DND-41 (cell line): ENCODE measurements around the gene NCOA5.
"Not testable (repeated sequence)": the region's sequence is repeated elsewhere in the genome, so short reads cannot be mapped to it uniquely, and the experiment has no call there.

Experiments used
- EZH2 ChIP-seq: IDR thresholded peaks from 3 replicates; pipeline ENCODE4 v1.6.1; 2012; ENCODE audit warnings: borderline replicate concordance, low read depth, mild to moderate bottlenecking, moderate library complexity, low read length, inconsistent platforms; ENCODE audit not compliant: severe bottlenecking
- TF ChIP-seq, protein P1 (sequence below): IDR thresholded peaks from 2 replicates; pipeline ENCODE4 v1.5.1; 2012; ENCODE audit warnings: borderline replicate concordance, low read length, moderate library complexity, mild to moderate bottlenecking; ENCODE audit not compliant: poor library complexity, severe bottlenecking; ENCODE audit errors: extremely low read depth

DNA sequence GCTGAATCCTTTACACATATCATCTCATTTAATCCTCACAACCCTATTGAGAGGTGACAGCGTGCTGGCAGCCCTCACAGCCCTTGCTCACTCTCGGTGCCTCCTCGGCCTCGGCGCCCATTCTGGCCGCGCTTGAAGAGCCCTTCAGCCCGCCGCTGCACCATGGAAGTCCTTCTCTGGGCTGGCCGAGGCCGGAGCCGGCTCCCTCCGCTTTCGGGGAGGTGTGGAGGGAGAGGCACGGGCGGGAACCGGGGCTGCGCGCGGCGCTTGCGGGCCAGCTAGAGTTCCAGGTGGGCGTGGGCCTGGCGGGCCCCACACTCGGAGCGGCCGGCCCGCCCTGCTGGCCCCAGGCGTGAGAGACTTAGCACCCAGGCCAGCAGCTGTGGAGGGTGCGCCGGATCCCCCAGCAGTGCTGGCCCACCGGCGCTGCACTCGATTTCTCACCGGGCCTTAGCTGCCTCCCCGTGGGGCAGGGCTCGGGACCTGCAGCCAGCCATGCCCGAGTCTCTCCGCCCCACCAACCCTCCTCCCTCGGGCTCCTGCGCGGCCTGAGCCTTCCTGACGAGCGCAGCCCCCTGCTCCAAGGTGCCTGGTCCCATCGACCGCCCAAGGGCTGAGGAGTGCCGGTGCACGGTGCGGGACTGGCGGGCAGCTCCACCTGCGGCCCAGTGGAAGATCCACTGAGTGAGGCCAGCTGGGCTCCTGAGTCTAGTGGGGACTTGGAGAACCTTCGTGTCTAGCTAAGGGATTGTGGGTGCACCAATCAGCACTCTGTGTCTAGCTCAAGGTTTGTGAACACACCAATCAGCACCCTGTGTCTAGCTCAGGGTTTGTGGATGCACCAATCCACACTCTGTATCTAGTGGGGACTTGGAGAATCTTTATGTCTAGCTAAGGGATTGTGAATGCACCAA, 2.1 kb upstream of the NCOA5 start:
- TF ChIP-seq, protein P1, sequence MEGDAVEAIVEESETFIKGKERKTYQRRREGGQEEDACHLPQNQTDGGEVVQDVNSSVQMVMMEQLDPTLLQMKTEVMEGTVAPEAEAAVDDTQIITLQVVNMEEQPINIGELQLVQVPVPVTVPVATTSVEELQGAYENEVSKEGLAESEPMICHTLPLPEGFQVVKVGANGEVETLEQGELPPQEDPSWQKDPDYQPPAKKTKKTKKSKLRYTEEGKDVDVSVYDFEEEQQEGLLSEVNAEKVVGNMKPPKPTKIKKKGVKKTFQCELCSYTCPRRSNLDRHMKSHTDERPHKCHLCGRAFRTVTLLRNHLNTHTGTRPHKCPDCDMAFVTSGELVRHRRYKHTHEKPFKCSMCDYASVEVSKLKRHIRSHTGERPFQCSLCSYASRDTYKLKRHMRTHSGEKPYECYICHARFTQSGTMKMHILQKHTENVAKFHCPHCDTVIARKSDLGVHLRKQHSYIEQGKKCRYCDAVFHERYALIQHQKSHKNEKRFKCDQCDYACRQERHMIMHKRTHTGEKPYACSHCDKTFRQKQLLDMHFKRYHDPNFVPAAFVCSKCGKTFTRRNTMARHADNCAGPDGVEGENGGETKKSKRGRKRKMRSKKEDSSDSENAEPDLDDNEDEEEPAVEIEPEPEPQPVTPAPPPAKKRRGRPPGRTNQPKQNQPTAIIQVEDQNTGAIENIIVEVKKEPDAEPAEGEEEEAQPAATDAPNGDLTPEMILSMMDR: not testable (repeated sequence)
- not testable (repeated sequence) for TF ChIP-seq EZH2
